ENCODE results near the gene LRRC28. TPM values are rescaled to one million over a fixed set of nuclear protein-coding genes. Genes with fewer than 3 reads are reported as not detected.

Gene LRRC28
- total and polyA plus RNA-seq, 2 donors: 14.3 to 34.7 TPM

Other genes starting within 250 kb of the LRRC28 start
- not detected for gene PGPEP1L, start 243.7 kb upstream of the LRRC28 start, total RNA-seq
- 0.09 TPM for gene PGPEP1L, start 243.7 kb upstream of the LRRC28 start, polyA plus RNA-seq
- 228 TPM for gene SYNM, start 146.4 kb upstream of the LRRC28 start, total RNA-seq
- gene SYNM, start 146.4 kb upstream of the LRRC28 start, polyA plus RNA-seq: 898 TPM
- gene TTC23, start 1.9 kb upstream of the LRRC28 start, total RNA-seq: 57.0 TPM
- 17.8 TPM for gene TTC23, start 1.9 kb upstream of the LRRC28 start, polyA plus RNA-seq

Measured in urinary bladder (tissue), 2 donors.